SK-N-SH treated with all-trans-retinoic acid at 6 μM for 48 hours (cell line): ENCODE data around the gene TET2.

Source experiments
- ATAC-seq: fragments of 200-7000 bp; cut with Tn5 transposase; 3 replicates; pipeline ENCODE4 v1.9.1; 2020; ENCODE audit warnings: mild to moderate bottlenecking, moderate library complexity
- ARNTL ChIP-seq: fragments of 450-650 bp; formaldehyde crosslinking; IDR thresholded peaks from 2 replicates; pipeline ENCODE4 v1.5.0; 2020; ENCODE audit warnings: low read depth, mild to moderate bottlenecking, moderate library complexity, borderline replicate concordance
- BACH2 ChIP-seq: fragments of 250-450 bp; sonication (Bioruptor Pico); IDR thresholded peaks from 2 replicates; pipeline ENCODE4 v1.9.0; 2021; ENCODE audit warnings: mild to moderate bottlenecking, borderline replicate concordance
- CSDC2 ChIP-seq: fragments of 250-450 bp; sonication (Bioruptor Pico); IDR thresholded peaks from 2 replicates; pipeline ENCODE4 v1.5.0; 2020; ENCODE audit warnings: mild to moderate bottlenecking, moderate library complexity
- CSRNP3 ChIP-seq: fragments of 250-450 bp; sonication (Bioruptor Pico); IDR thresholded peaks from 2 replicates; pipeline ENCODE4 v1.5.1; 2021; ENCODE audit warnings: mild to moderate bottlenecking, moderate library complexity
- GLIS3 ChIP-seq: fragments of 250-450 bp; sonication (Bioruptor Pico); IDR thresholded peaks from 2 replicates; pipeline ENCODE4 v1.5.0; 2020; ENCODE audit warnings: mild to moderate bottlenecking, moderate library complexity
- OSR1 ChIP-seq: fragments of 250-450 bp; sonication (Bioruptor Pico); IDR thresholded peaks from 2 replicates; pipeline ENCODE4 v1.8.0; 2022; ENCODE audit warnings: moderate library complexity, mild to moderate bottlenecking, inconsistent platforms
- POU6F1 ChIP-seq: fragments of 250-450 bp; sonication (Bioruptor Pico); IDR thresholded peaks from 2 replicates; pipeline ENCODE4 v1.8.0; 2021; ENCODE audit warnings: low read depth, mild to moderate bottlenecking, moderate library complexity, borderline replicate concordance
- PPARA ChIP-seq: fragments of 250-450 bp; sonication (Bioruptor Pico); IDR thresholded peaks from 2 replicates; pipeline ENCODE4 v1.5.0; 2020; ENCODE audit warnings: mild to moderate bottlenecking, borderline replicate concordance
- RARB ChIP-seq: fragments of 250-450 bp; sonication (Bioruptor Pico); IDR thresholded peaks from 2 replicates; pipeline ENCODE4 v1.8.0; 2021; ENCODE audit warnings: mild to moderate bottlenecking, moderate library complexity
- TCF4 ChIP-seq: fragments of 250-450 bp; sonication (Bioruptor Pico); IDR thresholded peaks from 2 replicates; pipeline ENCODE4 v1.8.0; 2021; ENCODE audit warnings: mild to moderate bottlenecking, moderate library complexity, borderline replicate concordance
- TOX ChIP-seq: fragments of 250-450 bp; sonication (Bioruptor Pico); IDR thresholded peaks from 2 replicates; pipeline ENCODE4 v1.8.0; 2021; ENCODE audit warnings: mild to moderate bottlenecking, moderate library complexity, borderline replicate concordance
- ZC3H10 ChIP-seq: fragments of 250-450 bp; sonication (Bioruptor Pico); IDR thresholded peaks from 2 replicates; pipeline ENCODE4 v1.5.1; 2021; ENCODE audit warnings: mild to moderate bottlenecking, moderate library complexity
- ZFP30 ChIP-seq: fragments of 450-650 bp; formaldehyde crosslinking; IDR thresholded peaks from 2 replicates; pipeline ENCODE4 v1.5.0; 2022; ENCODE audit warnings: mild to moderate bottlenecking, moderate library complexity
- ZNF565 ChIP-seq: fragments of 450-650 bp; formaldehyde crosslinking; conservative IDR thresholded peaks from 2 replicates; pipeline ENCODE4 v1.5.0; 2020; ENCODE audit warnings: low read depth, mild to moderate bottlenecking, moderate library complexity
- ZNF70 ChIP-seq: fragments of 450-650 bp; formaldehyde crosslinking; IDR thresholded peaks from 2 replicates; pipeline ENCODE4 v1.5.0; 2020; ENCODE audit warnings: mild to moderate bottlenecking, moderate library complexity
- TF ChIP-seq, protein P1 (sequence below): fragments of 250-450 bp; sonication (Bioruptor Pico); IDR thresholded peaks from 2 replicates; pipeline ENCODE4 v1.8.0; 2020; ENCODE audit warnings: mild to moderate bottlenecking, moderate library complexity, borderline replicate concordance
- TF ChIP-seq, protein P2 (sequence below): fragments of 250-450 bp; sonication (Bioruptor Pico); IDR thresholded peaks from 2 replicates; pipeline ENCODE4 v1.5.1; 2020; ENCODE audit warnings: low read depth, mild to moderate bottlenecking, moderate library complexity
- TF ChIP-seq, protein P3 (sequence below): fragments of 250-450 bp; sonication (Bioruptor Pico); IDR thresholded peaks from 2 replicates; pipeline ENCODE4 v1.5.0; 2020; ENCODE audit warnings: mild to moderate bottlenecking, moderate library complexity

The TET2 gene

GRCh38 chr4:105164548-105164947 is 17.9 kb downstream of the TET2 start (continued):
- TF ChIP-seq ZNF70 (CRISPR knock-in tag) (no peak), OSR1 (CRISPR knock-in tag) (no peak), ZFP30 (CRISPR knock-in tag) (no peak), ARNTL (no peak), CSRNP3 (CRISPR knock-in tag) (no peak), RARB (CRISPR knock-in tag) (no peak), TOX (CRISPR knock-in tag) (no peak)

DNA sequence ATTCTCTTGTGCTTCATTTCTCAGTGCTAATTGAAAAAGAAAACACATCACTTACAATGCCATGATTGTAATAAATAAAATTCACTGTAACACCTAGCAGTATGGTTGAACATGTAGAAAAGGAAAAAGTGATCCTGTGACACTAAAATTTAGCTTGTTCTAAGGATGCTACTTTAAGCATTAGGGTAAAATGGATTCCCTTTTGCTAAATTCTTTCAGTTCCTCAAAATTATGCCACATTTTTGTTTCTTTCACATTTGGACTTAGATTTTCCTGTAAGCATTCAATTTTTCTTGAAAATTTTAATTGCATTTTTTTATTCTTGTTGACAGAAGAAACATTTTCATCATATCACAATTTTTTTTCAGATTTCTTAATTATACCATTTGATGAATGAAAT is 19.4 kb downstream of the TET2 start:
- no peak for ATAC-seq
- TF ChIP-seq TCF4 (CRISPR knock-in tag) (no peak), CSRNP3 (CRISPR knock-in tag) (no peak), ZNF565 (no peak), BACH2 (no peak), OSR1 (CRISPR knock-in tag) (no peak), RARB (CRISPR knock-in tag) (no peak), POU6F1 (no peak), CSDC2 (no peak), TOX (CRISPR knock-in tag) (no peak), ZNF70 (CRISPR knock-in tag) (no peak), ZFP30 (CRISPR knock-in tag) (no peak), ZC3H10 (CRISPR knock-in tag) (no peak)
- TF ChIP-seq, protein P1, sequence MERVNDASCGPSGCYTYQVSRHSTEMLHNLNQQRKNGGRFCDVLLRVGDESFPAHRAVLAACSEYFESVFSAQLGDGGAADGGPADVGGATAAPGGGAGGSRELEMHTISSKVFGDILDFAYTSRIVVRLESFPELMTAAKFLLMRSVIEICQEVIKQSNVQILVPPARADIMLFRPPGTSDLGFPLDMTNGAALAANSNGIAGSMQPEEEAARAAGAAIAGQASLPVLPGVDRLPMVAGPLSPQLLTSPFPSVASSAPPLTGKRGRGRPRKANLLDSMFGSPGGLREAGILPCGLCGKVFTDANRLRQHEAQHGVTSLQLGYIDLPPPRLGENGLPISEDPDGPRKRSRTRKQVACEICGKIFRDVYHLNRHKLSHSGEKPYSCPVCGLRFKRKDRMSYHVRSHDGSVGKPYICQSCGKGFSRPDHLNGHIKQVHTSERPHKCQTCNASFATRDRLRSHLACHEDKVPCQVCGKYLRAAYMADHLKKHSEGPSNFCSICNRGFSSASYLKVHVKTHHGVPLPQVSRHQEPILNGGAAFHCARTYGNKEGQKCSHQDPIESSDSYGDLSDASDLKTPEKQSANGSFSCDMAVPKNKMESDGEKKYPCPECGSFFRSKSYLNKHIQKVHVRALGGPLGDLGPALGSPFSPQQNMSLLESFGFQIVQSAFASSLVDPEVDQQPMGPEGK (CRISPR knock-in tag), result no peak
- TF ChIP-seq, protein P2, sequence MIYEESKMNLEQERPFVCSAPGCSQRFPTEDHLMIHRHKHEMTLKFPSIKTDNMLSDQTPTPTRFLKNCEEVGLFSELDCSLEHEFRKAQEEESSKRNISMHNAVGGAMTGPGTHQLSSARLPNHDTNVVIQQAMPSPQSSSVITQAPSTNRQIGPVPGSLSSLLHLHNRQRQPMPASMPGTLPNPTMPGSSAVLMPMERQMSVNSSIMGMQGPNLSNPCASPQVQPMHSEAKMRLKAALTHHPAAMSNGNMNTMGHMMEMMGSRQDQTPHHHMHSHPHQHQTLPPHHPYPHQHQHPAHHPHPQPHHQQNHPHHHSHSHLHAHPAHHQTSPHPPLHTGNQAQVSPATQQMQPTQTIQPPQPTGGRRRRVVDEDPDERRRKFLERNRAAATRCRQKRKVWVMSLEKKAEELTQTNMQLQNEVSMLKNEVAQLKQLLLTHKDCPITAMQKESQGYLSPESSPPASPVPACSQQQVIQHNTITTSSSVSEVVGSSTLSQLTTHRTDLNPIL (CRISPR knock-in tag), result no peak
- TF ChIP-seq, protein P3, sequence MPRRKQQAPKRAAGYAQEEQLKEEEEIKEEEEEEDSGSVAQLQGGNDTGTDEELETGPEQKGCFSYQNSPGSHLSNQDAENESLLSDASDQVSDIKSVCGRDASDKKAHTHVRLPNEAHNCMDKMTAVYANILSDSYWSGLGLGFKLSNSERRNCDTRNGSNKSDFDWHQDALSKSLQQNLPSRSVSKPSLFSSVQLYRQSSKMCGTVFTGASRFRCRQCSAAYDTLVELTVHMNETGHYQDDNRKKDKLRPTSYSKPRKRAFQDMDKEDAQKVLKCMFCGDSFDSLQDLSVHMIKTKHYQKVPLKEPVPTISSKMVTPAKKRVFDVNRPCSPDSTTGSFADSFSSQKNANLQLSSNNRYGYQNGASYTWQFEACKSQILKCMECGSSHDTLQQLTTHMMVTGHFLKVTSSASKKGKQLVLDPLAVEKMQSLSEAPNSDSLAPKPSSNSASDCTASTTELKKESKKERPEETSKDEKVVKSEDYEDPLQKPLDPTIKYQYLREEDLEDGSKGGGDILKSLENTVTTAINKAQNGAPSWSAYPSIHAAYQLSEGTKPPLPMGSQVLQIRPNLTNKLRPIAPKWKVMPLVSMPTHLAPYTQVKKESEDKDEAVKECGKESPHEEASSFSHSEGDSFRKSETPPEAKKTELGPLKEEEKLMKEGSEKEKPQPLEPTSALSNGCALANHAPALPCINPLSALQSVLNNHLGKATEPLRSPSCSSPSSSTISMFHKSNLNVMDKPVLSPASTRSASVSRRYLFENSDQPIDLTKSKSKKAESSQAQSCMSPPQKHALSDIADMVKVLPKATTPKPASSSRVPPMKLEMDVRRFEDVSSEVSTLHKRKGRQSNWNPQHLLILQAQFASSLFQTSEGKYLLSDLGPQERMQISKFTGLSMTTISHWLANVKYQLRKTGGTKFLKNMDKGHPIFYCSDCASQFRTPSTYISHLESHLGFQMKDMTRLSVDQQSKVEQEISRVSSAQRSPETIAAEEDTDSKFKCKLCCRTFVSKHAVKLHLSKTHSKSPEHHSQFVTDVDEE (CRISPR knock-in tag), result no peak

DNA sequence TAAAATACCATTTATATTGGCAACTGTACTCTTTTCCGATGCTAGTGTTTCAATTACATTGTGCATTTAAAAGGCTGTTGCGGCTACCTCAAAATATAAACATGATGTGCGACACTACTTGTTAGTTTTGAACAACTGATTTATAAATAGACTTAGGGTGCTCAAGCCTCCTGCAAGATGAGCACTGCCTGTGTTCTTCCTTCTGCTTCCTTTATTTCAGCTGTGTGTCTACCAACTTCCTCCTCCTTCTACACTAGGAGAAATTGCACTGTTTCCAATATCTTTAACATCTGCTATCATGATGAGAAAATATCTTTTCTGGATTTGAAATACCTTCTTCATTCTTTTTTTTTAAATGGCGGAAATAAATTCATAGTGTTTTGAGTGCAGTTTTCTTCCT is 24.0 kb downstream of the TET2 start:
- TF ChIP-seq GLIS3 (CRISPR knock-in tag), result no peak
- TF ChIP-seq OSR1 (CRISPR knock-in tag), result no peak
- TF ChIP-seq, protein P3 (CRISPR knock-in tag), result no peak
- no peak for TF ChIP-seq CSDC2
- no peak for TF ChIP-seq POU6F1
- no peak for TF ChIP-seq ZNF565
- TF ChIP-seq PPARA (CRISPR knock-in tag), result no peak
- TF ChIP-seq ARNTL, result no peak
- no peak for ATAC-seq
